HG02938 (cell line): ENCODE measurements around the gene PNMA6A.
"Not testable (repeated sequence)": the region's sequence is repeated elsewhere in the genome, so short reads cannot be mapped to it uniquely, and the experiment has no call there.

Source experiments
- ATAC-seq: cut with Tn5 transposase; IDR thresholded peaks from one replicate; pipeline ENCODE4 v1.9.1; 2021; ENCODE audit warnings: mild to moderate bottlenecking, moderate library complexity; ENCODE audit not compliant: unreplicated experiment

Gene PNMA6A

DNA sequence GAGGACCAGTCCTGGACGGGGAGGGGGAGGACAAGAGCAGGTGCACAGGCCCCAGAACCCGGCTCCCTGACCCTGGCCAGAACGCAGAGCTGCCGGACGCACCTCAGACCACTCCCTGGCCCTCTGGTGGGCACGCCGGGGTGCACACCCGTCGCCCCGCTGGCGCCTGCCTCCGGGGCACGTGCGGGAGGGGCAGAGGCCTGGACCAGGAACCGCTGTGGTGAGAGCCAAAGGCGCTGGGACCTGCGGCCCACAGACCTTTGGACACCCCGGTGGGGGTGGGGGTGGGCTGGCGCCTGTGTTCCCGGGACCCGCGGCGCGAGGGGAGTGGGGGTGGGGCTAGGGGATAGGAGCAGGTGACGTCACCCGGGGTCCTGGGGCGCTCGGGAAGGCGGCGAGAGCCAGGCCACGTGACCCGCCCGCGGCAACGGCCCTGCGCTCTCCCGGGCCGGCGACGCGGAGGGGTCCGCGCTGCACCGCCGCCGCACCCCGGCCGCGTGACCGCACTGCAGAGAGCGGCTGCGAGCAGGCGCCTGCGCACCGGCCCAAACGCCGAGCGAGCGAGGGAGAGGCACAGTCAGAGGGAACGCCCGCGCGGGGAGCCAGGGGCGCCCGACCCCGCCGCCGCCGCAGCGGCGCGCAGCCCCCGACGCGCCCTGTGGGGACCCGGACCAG lies at the start of gene PNMA6A:
Gene PNMA6A (plus strand): TSS at position 546 of the 675 bp plus-strand sequence. CDS start 609 bp downstream, outside the sequence.
- not testable (repeated sequence) for ATAC-seq

GRCh38 chrX:153026501-153026900 lies 45.8 kb upstream of the PNMA6A start:
- not testable (repeated sequence) for ATAC-seq

GRCh38 chrX:153028487-153028886 lies 43.8 kb upstream of the PNMA6A start:
- ATAC-seq, result not testable (repeated sequence)

DNA sequence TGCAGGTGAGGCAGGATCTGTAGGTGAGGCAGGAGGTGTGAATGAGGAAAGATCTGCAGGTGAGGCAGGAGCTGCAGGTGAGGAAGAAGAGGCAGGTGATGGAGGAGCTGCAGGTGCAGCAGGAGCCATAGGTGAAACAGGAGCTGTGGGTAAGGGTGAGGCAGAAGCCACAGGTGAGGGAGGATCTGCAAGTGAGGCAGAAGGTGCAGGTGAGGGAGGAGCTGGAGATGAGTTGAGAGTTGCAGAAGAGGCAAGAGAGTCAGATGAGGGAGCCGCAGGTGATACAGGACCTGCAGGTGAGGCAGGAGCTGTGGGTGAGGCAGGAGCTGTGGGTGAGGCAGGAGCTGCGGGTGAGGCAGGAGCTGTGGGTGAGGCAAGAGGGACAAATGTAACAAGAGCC lies 43.1 kb upstream of the PNMA6A start:
- ATAC-seq, result no peak

DNA sequence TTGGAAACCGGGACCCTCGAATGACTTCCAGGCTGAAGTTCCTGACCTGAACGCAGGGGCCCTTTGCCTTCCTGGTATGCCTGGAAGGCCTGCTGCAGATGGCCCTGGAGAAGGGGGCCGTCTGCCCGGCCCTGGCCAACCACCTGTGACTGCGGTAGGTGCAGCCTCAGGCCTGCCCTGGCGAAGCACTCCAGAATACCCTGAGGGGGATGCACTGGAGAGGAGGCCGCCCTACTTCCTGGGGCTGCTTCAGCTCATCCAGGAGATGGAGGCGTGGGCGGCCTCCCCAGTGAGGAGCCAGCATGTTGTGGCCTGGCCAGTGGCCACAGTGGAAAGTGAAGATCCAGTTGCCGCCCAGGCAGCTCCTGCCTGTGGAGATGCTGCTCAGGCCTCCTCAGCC lies 42.4 kb upstream of the PNMA6A start:
- ATAC-seq, result no peak

DNA sequence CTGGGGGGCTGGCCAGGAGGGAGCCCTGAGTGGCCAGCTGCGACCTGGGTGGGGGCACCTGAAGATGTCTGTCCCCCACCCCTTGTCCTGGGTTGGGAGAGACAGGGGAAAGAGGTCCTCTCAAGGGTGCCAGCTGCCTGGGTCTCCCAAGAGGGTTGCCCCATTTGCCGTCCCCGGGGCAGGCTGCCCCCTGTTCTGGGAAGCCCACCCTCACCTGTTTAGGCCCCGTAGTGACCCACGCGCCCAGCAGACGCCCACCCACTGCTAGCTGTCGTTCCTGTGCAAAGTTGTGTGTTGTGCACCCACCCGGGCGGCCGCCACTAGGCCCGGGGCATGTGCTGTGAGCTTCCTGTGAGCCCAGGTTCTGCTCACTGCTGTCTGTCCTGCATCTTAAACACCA lies 41.5 kb upstream of the PNMA6A start:
- ATAC-seq, result no peak

- peak; percentile 75 for ATAC-seq
Observed at GRCh38 chrX:153032397-153033118, 39.7 kb upstream of the PNMA6A start.

DNA sequence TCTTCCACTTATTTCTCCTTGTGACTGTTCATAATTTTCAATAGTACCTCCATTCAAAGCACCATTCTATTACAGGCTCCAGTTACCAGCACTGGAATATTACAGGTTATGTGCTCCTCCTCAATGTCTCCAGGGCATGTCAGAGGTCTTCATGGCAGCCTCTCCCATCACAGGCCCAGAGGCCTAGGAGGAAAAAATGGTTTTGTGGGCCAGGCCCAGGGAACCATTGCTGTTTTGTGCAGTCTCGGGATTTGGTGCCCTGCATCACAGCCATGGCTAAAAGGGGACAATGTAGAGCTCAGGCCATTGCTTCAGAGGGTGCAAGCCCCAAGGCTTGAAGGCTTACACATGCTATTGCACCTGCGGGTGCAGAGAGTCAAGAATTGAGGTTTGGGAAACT lies 23.2 kb upstream of the PNMA6A start:
- no peak for ATAC-seq

- ATAC-seq, result no peak
Observed at GRCh38 chrX:153052534-153052933, 19.7 kb upstream of the PNMA6A start.

DNA sequence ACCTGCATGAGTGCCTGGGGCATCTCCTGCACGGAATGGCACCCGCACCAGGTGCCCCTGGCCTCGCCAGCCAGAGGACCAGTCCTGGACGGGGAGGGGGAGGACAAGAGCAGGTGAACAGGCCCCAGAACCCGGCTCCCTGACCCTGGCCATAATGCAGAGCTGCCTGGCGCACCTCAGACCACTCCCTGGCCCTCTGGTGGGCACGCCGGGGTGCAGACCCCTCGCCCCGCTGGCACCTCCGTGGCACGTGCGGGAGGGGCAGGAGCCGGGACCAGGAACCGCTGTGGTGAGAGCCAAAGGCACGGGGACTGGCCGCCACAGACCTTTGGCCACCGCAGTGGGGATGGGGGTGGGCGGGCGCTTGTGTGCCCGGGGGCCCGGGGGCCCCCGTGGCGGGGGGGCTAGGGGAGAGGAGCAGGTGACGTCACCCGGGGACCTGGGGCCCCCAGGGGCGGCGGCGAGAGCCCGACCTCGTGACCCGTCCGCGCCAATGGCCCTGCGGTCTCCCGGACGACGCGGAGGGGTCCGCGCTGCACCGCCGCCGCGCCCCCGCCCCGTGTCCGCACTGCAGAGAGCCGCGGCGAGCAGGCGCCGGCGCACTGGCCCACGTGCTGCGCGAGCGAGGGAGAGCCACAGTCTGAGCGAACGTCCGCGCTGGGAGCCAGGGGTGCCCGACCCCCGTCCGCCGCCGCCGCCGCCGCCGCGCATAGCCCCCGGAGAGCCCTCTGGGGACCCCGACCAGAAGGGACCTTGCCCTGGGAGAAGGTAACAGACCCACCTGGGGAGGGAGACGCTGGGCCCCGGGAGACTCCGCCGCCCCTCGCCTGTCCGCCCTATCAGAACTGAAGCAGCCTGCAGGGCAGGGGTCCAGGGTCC lies 16.1 kb upstream of the PNMA6A start, which contains the start of gene PNMA3:
Gene PNMA3 (plus strand): TSS at position 600 of the 879 bp plus-strand sequence. CDS start 586 bp downstream, outside the sequence.
- ATAC-seq, result no peak

DNA sequence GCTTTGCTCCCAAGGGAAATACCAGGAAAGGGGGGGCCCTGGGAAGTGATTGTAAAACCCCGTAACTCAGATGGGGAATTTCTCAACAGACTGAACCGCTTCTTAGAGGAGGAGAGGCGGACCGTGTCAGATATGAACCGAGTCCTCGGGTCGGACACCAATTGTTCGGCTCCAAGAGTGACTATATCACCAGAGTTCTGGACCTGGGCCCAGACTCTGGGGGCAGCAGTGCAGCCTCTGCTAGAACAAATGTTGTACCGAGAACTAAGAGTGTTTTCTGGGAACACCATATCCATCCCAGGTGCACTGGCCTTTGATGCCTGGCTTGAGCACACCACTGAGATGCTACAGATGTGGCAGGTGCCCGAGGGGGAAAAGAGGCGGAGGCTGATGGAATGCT lies 15.0 kb upstream of the PNMA6A start:
- ATAC-seq, result no peak

- ATAC-seq, result no peak
Observed at GRCh38 chrX:153059191-153060094, 12.8 kb upstream of the PNMA6A start.

GRCh38 chrX:153060095-153060445 lies 12.2 kb upstream of the PNMA6A start:
- ATAC-seq, result no peak

DNA sequence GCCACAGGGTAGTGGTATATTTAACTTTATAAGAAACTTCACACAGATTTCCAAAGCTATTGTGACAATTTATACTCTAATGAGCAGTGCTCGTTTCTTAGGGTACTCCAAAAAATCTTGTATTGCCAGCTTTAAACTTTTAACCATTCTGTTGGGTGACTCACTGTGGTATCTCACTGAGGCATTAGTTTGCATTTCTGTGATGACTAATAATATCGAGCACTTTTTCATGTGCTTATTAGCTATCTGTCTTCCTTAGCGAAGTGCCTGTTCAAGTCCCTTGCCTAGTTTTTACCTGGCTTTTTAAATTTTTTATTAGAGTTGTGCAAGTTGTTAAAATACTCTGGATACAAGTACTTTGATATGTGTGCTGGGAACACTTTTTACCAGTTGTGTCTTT lies 10.5 kb upstream of the PNMA6A start:
- ATAC-seq, result no peak

DNA sequence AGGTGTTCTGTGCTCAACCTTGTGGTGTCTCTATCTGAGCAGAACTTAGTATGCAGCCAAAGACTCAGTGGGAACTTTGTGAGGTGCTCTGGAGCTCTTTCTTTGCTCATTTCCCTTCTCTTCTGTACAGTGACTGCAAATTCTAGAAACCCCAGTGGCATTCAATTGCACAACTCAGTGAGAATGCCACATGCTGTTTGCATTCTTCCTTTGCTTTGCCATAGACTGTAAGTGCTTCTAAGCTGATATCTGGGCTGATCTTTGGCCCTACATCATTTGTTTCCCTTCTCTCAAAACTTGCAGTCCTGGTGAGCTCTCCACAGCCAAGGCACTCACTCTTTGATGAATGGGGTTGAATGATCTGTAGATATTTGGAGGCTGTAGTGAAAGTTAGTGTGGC lies 8.9 kb upstream of the PNMA6A start:
- ATAC-seq, result no peak

GRCh38 chrX:153064061-153064460 lies 8.2 kb upstream of the PNMA6A start:
- no peak for ATAC-seq

DNA sequence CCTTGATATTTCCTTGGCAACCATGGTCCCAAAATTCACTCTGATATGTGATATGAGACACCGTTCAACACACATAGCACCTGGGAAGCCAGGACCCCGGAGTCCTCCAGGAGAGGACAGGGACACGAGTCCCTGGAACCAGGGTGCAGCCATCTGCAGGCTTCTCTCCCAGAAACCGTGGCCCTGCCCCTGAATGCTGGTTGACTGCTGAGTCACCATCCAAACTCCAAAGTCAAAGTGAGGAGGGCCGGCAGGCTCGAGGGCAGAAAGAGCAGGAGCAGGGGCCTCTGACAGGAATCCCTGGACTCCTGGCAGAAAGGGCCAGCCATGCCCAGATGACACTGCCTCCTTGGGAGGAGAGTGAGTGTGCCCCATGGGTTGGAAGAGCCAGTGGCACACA lies 6.9 kb upstream of the PNMA6A start:
- no peak for ATAC-seq

GRCh38 chrX:153066402-153066801 lies 5.9 kb upstream of the PNMA6A start:
- ATAC-seq, result not testable (repeated sequence)

GRCh38 chrX:153073331-153073730 lies 1.1 kb downstream of the PNMA6A start:
- not testable (repeated sequence) for ATAC-seq

DNA sequence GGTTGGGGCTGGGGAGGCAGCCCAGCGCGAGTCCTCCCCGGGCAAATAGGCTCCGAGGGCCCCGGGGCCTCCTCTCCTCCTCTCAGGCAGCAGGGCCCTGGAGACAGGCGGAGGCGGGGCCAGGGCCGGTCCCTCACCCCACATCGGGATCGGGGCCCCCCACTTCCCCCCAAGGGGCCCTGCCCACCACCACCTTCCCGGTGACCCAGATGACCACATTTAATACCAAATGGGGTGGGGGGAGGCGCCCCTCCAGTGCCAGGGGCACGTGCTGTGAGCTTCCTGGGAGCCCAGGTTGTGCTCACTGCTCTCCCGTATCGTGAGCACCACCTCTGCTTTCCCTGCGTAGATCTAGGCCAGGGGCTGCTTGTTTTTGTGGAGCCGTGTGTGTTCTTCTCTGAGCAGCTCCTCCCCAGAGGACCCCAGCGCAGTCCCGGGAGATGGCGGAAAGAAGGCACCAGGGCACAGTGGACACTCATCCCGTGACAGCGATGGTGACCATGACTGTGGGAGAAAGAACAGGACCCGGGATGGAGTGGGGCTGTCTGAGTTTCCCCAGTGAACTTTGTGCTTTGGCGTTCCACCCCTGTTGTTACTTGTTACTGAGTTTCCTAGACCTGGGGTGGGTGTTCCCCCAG lies 2.1 kb downstream of the PNMA6A start:
- no peak for ATAC-seq
